Measurements from ENCODE around the gene HDAC10. TPM values are rescaled to one million over a fixed set of nuclear protein-coding genes. Genes with fewer than 3 reads are reported as not detected.

HDAC10 gene
- total RNA-seq, 2 donors from 2014 or later = 55.2 to 60.0 TPM

GRCh38 chr22:50269573-50269969 lies 18.5 kb upstream of the HDAC10 start:
- TF ChIP-seq CTCF (IDR thresholded peaks at IDR 0.05) = no peak
- no peaks in the 10 kb centered on the region for H3K9me3 ChIP-seq
- H3K4me3 ChIP-seq = peak overlapping the region; percentile 74
- ATAC-seq (ENCODE audit: insufficient number of reproducible peaks, low FRiP score, low read depth) (no peak), DNase-seq (ENCODE audit: low spot score) (no peak)
- no peaks in the 10 kb centered on the region for H3K27me3 ChIP-seq (replicated peaks; ENCODE audit: insufficient read depth)
- peaks cover 32 to 47% of the 10 kb centered on the region in 2 donors for H3K4me1 ChIP-seq (ENCODE audit: control insufficient read depth in 1 of 2, low read depth in 2 of 2)
- no peak overlapping the region for H3K27ac ChIP-seq
- no peaks in the 10 kb centered on the region for H3K36me3 ChIP-seq

DNA sequence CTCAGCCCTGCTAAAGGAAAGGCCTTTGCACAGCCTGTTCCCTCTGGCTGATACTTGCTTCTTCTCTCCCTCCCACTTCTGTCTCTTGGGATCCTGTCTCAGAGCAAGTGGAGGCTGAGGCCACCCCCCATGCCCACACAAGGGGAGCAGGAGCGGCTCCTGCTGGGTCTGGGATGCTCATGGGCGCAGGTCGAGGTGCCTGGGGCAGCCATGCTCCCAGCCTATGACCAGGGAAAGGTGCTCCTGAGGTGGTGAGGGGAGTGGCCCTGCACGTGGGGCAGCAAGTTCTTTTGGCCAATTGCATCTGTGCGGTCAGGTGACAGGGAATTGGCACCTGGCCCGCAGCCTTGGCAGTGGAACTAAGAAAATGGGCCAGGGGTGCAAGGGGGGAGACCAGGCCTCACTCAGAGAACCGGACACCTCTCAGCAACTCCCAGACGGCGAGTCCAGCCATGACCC lies 17.6 kb upstream of the HDAC10 start:
- no peak for DNase-seq (ENCODE audit: low spot score)
- H3K4me1 ChIP-seq (ENCODE audit: control insufficient read depth in 1 of 2, low read depth in 2 of 2) = peaks cover 32 to 47% of the 10 kb centered on the region in 2 donors

DNA sequence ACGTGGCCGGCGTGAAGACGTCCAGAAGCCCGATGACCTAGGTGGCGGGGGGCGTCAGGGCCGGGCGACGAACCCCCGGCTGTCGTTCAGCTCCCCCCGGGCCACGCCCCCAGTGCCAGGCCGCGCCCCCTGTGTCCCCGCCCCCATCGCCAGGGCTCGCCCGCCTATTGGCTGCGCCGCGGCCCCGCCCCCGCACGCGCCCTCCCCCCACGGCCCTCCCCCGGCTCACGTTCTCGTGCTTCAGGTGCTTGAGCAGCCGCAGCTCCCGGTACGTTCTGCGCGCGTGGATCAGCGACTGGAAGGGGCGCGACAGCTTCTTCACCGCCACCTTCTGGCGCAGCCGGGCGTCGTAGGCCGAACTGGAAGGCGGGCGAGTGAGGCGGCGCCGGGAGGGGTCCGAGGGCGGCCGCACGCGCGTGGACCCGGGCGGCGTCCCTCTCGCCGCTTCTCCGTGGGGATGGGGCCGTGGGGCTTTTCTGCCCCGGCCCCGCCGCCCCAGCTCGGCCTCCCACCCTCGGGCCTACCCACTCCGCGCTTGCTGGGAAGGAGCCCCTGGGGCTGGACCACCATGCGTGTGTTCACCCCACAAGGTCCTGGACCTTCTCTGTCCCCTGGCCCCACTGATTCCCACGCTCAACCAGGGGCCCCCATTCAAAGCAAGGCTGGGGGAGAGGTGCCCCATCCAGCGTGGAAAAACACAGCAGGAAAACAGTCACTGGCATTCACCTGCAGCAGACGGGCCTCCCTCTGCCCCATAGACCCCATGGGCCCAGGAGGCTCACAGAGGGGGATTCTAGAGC lies 16.7 kb upstream of the HDAC10 start:
- H3K9me3 ChIP-seq = no peaks in the 10 kb centered on the region
- peak; percentile 28 for TF ChIP-seq CTCF (IDR thresholded peaks at IDR 0.05)
- ATAC-seq (ENCODE audit: insufficient number of reproducible peaks, low FRiP score, low read depth) (no peak), DNase-seq (ENCODE audit: low spot score) (no peak)
- no peaks in the 10 kb centered on the region for H3K36me3 ChIP-seq
- H3K4me3 ChIP-seq = peak overlapping the region; percentile 65
- no peaks in the 10 kb centered on the region for H3K27me3 ChIP-seq (replicated peaks; ENCODE audit: insufficient read depth)
- no peak overlapping the region for H3K27ac ChIP-seq
- H3K4me1 ChIP-seq (ENCODE audit: control insufficient read depth in 1 of 2, low read depth in 2 of 2) = peaks cover 32 to 47% of the 10 kb centered on the region in 2 donors

More for the DNA sequence above, 17.6 kb upstream of the HDAC10 start:
- Histone ChIP-seq H3K27ac (no peak overlapping the region), H3K27me3 (replicated peaks; ENCODE audit: insufficient read depth) (no peaks in the 10 kb centered on the region), H3K36me3 (no peaks in the 10 kb centered on the region), H3K9me3 (no peaks in the 10 kb centered on the region), H3K4me3 (no peak overlapping the region)
- ATAC-seq (ENCODE audit: insufficient number of reproducible peaks, low FRiP score, low read depth) = no peak
- no peak for TF ChIP-seq CTCF (IDR thresholded peaks at IDR 0.05)

- peaks cover 34 to 47% of the 10 kb centered on the region in 2 donors for H3K4me1 ChIP-seq (ENCODE audit: control insufficient read depth in 1 of 2, low read depth in 2 of 2)
- no peak for TF ChIP-seq CTCF (IDR thresholded peaks at IDR 0.05)
- peak overlapping the region; percentile 65 for H3K4me3 ChIP-seq
- ATAC-seq (ENCODE audit: insufficient number of reproducible peaks, low FRiP score, low read depth) (no peak), DNase-seq (ENCODE audit: low spot score) (no peak)
- H3K36me3 ChIP-seq = no peaks in the 10 kb centered on the region
- no peaks in the 10 kb centered on the region for H3K9me3 ChIP-seq
- H3K27me3 ChIP-seq (replicated peaks; ENCODE audit: insufficient read depth) = peaks cover 7% of the 10 kb centered on the region
- H3K27ac ChIP-seq = no peak overlapping the region
Measured at GRCh38 chr22:50266994-50267393, 15.9 kb upstream of the HDAC10 start.

DNA sequence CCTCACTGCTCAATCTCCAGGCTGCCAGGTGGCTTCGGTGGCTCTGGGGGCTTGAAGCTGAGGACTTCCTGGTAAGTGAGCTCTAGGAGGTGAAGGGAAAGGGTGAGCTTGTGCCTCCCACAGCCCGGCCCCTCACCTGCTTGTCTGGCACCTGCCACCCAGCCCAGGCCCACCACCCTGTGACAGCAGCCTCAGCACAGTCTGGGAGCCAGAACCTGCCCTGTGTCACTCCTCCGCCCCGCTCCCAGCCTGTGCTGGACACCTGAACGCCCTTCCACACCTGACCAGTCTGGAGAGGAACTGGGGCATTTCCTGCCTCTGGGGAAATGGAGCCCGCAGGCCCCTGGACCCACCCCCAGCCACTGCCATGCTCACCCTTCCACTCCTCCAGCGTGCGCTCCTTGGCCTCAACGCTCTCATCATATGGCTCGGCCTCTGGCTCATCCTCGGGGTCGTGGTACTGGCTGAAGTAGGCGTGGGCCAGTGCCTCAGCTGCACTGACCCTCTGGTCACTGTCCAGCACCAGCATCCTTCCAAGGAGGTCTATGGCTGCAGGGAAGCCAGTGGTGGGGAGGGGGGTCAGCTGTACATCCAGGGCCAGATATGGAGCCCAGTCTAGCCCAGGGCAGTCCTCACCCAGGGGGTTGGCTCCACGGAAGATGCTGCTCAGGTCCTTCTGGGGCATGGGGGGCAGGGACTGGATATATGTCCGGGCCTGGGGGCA lies 14.0 kb upstream of the HDAC10 start:
- peaks cover 7% of the 10 kb centered on the region for H3K27me3 ChIP-seq (replicated peaks; ENCODE audit: insufficient read depth)
- H3K4me1 ChIP-seq (ENCODE audit: control insufficient read depth in 1 of 2, low read depth in 2 of 2) = peaks cover 28 to 40% of the 10 kb centered on the region in 2 donors
- no peaks in the 10 kb centered on the region for H3K36me3 ChIP-seq
- no peak for TF ChIP-seq CTCF (IDR thresholded peaks at IDR 0.05)
- no peak overlapping the region for H3K27ac ChIP-seq
- no peak for DNase-seq (ENCODE audit: low spot score)
- H3K9me3 ChIP-seq = no peaks in the 10 kb centered on the region
- no peak for ATAC-seq (ENCODE audit: insufficient number of reproducible peaks, low FRiP score, low read depth)
- no peak overlapping the region for H3K4me3 ChIP-seq
